ENCODE results near the gene STYXL1. TPM values are rescaled to one million over a fixed set of nuclear protein-coding genes. Genes with fewer than 3 reads are reported as not detected.

The STYXL1 gene
- total RNA-seq, 6 experiments from 2014 or later = 13.8 to 28.5 (median 21.2) TPM

GRCh38 chr7:75983471-75984129, 64.2 kb downstream of the STYXL1 start:
- intact Hi-C loops (cut with DNase I) = no loop called here
- Histone ChIP-seq H3K4me1 (peaks cover 0 to 37% (median 14%) of the 10 kb centered on the region in 4 donors), H3K9me3 (no peaks in the 10 kb centered on the region), H3K27me3 (no peaks in the 10 kb centered on the region), H3K36me3 (peaks cover 0 to 93% (median 60%) of the 10 kb centered on the region in 4 donors), H3K4me3 (no peak overlapping the region), H3K27ac (peak overlapping the region in 1 of 3 donors; percentile 37)
- ATAC-seq (no peak), DNase-seq (peak in 1 of 3 donors; percentile 60)
- no peak for TF ChIP-seq POLR2A (IDR thresholded peaks at IDR 0.05)
- TF ChIP-seq CTCF (IDR thresholded peaks at IDR 0.05) = no peak
- 45% methylated on average over 6 of the region's 26 CpGs for WGBS (ENCODE audit: insufficient coverage, low coverage, low lambda C conversion rate, missing lambda C conversion rate)

GRCh38 chr7:75982306-75983064, 65.3 kb downstream of the STYXL1 start:
- Histone ChIP-seq H3K27me3 (no peaks in the 10 kb centered on the region), H3K9me3 (no peaks in the 10 kb centered on the region), H3K4me1 (peaks cover 0 to 40% (median 14%) of the 10 kb centered on the region in 4 donors), H3K27ac (peak overlapping the region in 2 of 3 donors; percentile 2 to 75), H3K4me3 (no peak overlapping the region), H3K36me3 (peaks cover 0 to 100% (median 65%) of the 10 kb centered on the region in 4 donors)
- TF ChIP-seq CTCF (IDR thresholded peaks at IDR 0.05) (no peak), POLR2A (IDR thresholded peaks at IDR 0.05) (no peak)
- intact Hi-C loops (cut with DNase I) = no loop called here
- ATAC-seq (no peak), DNase-seq (peak in 2 of 3 donors; percentile 31 to 55)
- WGBS (ENCODE audit: insufficient coverage, low coverage, low lambda C conversion rate, missing lambda C conversion rate) = 78% methylated on average over 4 of the region's 22 CpGs

- peaks cover 0 to 100% (median 71%) of the 10 kb centered on the region in 4 donors for H3K36me3 ChIP-seq
- H3K27me3 ChIP-seq = no peaks in the 10 kb centered on the region
- ATAC-seq (no peak), DNase-seq (peak in 1 of 3 donors; percentile 60)
- peaks cover 0 to 42% (median 14%) of the 10 kb centered on the region in 4 donors for H3K4me1 ChIP-seq
- intact Hi-C loops (cut with DNase I) = no loop called here
- no peaks in the 10 kb centered on the region for H3K9me3 ChIP-seq
- H3K4me3 ChIP-seq = no peak overlapping the region
- 81% methylated on average over 9 of the region's 38 CpGs for WGBS (ENCODE audit: insufficient coverage, low coverage, low lambda C conversion rate, missing lambda C conversion rate)
- H3K27ac ChIP-seq = peak overlapping the region in 2 of 3 donors; percentile 2 to 75
- no peak for TF ChIP-seq CTCF (IDR thresholded peaks at IDR 0.05)
- TF ChIP-seq POLR2A (IDR thresholded peaks at IDR 0.05) = no peak
These were observed 66.1 kb downstream of the STYXL1 start for GRCh38 chr7:75981453-75982305.

- H3K27ac ChIP-seq = peak overlapping the region in 1 of 3 donors; percentile 75
- intact Hi-C loops (cut with DNase I) = no loop called here
- ATAC-seq (no peak), DNase-seq (no peak)
- no peak overlapping the region for H3K4me3 ChIP-seq
- peaks cover 0 to 36% (median 12%) of the 10 kb centered on the region in 4 donors for H3K4me1 ChIP-seq
- peaks cover 0 to 100% (median 71%) of the 10 kb centered on the region in 4 donors for H3K36me3 ChIP-seq
- no peak for TF ChIP-seq POLR2A (IDR thresholded peaks at IDR 0.05)
- no peaks in the 10 kb centered on the region for H3K9me3 ChIP-seq
- no peaks in the 10 kb centered on the region for H3K27me3 ChIP-seq
- WGBS (ENCODE audit: insufficient coverage, low coverage, low lambda C conversion rate, missing lambda C conversion rate) = no CpG with 5 or more reads among the region's 12 CpGs
These were observed 66.7 kb downstream of the STYXL1 start for GRCh38 chr7:75981203-75981452.

Measured in right lobe of liver (tissue), 6 donors.